Stimulated activated CD8-positive, alpha-beta memory T cell treated with anti-CD3 and anti-CD28 coated beads, Interleukin-15, amount 100 ng/mL, for 24 hours (primary cell): Measurements from ENCODE around the gene C12orf57.

Source experiments
- DNase-seq: peaks from one replicate; pipeline ENCODE4 v3.0.0-alpha.2; 2020; ENCODE audit warnings: low read depth

C12orf57 gene

DNA sequence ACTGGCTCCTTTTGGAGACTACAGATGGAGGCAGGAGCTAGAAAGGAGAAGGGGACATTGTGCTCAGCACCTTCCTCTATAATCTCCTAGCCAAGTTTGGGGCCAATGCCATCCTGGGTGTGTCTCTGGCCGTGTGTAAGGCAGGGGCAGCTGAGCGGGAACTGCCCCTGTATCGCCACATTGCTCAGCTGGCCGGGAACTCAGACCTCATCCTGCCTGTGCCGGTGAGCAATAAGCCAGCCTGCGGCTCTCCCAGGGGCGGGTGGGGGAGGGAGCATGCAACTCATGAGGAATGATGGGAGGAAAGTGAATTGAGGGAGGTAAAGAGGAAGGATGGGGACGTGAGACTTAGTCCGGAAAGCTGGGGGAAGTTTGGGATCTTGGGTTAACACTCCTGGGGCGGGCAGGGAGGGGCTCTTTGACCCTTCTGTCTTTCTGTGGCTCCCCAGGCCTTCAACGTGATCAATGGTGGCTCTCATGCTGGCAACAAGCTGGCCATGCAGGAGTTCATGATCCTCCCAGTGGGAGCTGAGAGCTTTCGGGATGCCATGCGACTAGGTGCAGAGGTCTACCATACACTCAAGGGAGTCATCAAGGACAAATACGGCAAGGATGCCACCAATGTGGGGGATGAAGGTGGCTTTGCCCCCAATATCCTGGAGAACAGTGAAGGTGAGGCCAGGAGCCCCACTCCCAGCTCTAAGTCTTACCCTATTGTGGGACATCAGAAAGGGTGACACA is 26.2 kb upstream of the C12orf57 start:
- DNase-seq, result no peak

DNA sequence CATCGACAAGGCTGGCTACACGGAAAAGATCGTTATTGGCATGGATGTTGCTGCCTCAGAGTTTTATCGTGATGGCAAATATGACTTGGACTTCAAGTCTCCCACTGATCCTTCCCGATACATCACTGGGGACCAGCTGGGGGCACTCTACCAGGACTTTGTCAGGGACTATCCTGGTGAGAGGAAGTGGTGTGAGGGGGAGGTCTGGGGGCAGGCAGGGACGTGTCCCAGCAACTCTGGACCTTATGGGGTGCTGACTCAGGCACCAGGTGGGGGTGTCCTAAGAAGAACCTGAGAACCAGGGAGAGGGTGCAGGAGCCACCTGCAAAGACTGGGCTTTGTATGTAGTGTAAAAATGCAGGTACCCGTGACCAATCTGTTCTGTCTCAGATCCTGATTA is 24.2 kb upstream of the C12orf57 start:
- no peak for DNase-seq

DNA sequence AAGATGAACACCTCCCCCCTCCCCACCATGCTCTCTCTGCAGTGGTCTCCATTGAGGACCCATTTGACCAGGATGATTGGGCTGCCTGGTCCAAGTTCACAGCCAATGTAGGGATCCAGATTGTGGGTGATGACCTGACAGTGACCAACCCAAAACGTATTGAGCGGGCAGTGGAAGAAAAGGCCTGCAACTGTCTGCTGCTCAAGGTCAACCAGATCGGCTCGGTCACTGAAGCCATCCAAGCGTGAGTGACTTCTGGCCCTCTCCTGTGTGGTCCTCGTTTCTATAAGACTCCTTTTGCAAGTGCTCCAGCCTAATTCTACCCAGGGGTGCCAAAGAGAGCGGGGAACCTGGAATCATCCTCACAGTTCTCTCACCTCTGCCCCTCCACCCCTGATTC is 22.3 kb upstream of the C12orf57 start:
- DNase-seq, result no peak

DNA sequence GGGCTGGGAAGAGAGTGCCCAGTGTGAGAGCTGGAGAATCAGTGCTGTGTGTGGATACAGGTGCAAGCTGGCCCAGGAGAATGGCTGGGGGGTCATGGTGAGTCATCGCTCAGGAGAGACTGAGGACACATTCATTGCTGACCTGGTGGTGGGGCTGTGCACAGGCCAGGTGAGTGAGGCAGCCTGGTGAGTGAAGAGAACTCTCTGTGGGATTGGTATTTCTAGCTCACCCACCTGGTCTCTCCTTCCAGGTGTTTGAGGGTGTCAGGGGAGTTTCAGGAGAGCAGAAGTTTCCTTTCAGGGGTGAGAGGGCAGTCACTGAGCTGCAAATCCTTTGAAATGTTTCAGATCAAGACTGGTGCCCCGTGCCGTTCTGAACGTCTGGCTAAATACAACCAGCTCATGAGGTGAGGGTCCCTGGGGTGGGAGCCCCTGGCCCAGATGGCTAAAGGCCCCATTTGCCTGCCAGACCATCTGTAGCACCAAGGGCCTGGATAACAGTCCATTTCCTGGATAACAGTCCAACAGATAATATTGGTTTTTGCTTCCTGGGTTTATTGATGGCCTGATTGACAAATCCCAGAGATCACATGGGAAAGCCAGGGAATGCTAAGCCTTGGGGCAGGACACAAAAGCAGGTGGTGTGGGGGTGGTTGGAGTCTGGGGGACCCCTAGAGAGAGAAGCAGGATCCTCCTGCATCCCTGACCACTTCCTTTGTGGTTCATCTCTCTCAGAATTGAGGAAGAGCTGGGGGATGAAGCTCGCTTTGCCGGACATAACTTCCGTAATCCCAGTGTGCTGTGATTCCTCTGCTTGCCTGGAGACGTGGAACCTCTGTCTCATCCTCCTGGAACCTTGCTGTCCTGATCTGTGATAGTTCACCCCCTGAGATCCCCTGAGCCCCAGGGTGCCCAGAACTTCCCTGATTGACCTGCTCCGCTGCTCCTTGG is 21.6 kb upstream of the C12orf57 start:
- DNase-seq, result no peak

DNA sequence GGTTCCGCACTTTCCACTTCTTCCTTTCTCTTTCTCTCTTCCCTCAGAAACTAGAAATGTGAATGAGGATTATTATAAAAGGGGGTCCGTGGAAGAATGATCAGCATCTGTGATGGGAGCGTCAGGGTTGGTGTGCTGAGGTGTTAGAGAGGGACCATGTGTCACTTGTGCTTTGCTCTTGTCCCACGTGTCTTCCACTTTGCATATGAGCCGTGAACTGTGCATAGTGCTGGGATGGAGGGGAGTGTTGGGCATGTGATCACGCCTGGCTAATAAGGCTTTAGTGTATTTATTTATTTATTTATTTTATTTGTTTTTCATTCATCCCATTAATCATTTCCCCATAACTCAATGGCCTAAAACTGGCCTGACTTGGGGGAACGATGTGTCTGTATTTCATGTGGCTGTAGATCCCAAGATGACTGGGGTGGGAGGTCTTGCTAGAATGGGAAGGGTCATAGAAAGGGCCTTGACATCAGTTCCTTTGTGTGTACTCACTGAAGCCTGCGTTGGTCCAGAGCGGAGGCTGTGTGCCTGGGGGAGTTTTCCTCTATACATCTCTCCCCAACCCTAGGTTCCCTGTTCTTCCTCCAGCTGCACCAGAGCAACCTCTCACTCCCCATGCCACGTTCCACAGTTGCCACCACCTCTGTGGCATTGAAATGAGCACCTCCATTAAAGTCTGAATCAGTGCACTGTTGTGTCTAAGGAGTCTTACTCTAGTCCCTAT is 20.7 kb upstream of the C12orf57 start:
- DNase-seq, result no peak

DNA sequence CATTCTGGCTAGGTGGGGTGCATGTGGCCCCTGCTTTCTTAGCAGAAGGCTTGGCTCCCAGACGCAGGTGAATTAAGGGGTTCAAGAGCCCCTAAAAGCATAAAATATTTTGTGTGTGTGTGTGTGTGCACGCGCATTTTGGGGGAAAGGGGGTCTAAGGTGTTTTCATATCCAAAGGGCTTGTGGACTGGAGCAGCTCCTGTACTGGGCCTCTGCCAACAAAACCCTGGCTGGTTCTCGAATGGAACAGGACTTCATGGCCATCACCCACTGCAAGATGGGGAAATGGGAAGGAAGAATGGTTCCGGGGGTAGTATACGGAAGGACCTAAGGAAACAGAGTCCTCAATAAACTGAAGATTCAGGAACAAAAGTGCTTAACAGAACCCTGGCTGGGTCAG is 20.0 kb upstream of the C12orf57 start:
- DNase-seq, result no peak

DNA sequence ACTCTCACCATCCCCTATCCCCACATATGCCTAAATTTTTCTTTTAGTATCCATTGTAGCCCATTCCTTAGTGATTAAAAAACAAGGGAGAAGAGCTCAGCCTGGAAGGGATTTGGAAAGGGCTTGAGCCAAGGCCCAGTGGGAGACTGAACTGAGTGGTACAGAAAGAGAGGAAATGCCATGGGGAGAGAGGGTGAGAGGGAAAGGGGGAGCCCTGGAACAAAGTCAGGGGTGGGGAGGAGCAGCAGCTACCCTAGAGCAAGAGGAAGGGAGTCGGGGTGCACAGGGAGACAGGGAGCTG is 18.6 kb upstream of the C12orf57 start:
- no peak for DNase-seq

DNA sequence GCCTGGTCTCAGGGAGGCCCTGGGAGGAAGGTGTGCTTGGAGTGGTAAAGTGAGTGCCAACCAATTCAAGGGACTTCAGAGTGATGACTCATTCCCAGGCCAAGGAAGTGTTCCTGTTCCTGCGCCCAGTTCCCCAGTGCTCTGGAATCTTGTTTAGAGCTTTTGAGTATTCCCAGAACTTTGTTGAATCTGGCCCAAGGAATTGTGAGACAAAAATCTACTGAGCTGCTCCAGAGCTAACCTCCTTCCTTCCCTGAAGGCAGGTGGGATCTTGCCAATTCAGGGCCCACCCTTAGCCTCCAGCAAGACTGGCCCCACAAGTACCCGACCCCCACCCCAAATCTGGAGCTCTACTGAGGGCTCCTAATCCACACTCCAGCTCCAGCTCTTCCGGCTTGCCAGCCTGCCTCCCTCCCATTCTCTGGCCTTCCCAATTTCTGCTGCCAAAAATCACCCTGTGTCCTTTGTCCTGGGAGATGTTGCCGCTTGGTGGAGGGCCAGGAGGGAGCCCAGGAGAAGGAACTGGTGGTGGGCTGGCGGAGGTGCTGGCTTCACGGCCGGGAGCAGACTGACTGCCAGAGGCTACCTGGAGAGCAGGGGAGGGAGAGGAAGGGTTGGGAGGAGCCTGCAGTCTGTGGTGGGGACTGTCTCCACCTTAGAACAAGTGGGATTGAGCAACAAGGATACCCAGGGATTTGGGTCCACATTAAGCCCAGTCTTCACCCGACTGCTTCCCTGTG is 18.1 kb upstream of the C12orf57 start:
- DNase-seq, result no peak

DNA sequence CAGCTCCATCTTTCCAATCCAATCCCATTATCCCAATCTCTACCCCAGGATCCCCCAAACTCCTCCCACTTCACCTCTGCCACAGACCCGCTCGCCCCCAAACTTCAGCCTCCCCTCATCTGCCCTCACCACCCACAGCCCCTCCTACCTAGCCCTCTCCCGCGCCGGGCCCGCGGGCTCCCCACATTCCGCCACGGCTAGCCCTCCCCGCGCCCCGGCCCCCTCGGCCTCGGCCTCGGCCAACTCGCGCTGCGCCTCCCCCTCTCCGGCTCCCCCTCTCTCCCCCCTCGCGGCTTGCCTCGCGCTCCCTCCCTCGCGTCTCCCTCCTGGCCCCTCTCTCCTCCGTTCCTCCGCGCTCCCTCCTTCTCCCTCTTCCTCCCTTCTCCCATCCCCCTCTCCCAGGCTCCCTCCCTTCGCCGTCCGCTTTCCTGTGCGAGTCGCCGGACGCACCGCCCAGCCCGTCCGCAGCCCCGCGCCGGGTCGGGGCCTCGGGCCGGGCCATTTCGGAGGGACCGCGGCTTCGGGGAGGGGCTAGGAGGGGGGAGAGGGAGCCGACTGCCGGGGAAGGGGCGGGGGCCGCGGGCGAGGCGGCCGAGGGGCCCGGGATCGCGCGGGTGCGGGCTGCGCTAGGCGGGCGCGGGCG is 16.3 kb upstream of the C12orf57 start, which contains the start of gene ATN1:
Gene ATN1, plus strand, starts transcription at position 581 of the 643 bp plus-strand sequence. CDS start 6,043 bp downstream, outside the sequence.
- no peak for DNase-seq

DNA sequence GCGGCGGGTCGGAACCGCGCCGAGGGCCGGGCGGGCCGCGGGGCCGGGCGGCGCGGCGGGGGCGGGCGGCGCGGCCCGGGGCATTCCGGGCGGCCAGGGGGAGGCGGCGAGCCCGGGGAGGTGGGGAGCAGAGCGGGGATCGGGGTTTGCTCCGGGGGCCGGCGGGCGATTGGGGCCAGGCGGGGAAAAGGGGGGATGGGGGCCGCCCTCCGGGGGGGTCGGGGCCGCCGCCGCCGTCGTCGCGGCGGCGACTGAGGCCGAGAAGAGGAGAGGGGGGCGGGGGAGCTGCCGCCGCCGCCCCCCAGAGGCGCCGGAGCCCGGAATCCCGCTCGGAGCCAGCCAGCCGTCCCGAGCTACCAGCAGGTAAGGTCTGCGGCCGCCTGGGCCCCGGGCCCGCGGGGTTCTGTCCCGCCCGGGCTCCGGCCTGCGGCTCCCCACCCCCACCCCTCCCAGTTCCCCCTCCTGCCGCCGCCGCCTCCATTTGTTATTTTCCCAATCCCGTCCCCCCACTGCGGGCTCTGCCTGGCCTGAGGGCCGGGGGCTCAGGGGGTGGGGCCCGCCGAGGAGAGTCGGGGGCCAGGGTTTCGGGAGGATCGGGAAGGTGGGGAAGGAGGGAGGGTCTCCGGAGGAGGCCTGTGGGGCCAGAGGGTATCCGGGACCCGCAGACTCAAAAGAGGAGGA is 15.7 kb upstream of the C12orf57 start:
- no peak for DNase-seq

DNA sequence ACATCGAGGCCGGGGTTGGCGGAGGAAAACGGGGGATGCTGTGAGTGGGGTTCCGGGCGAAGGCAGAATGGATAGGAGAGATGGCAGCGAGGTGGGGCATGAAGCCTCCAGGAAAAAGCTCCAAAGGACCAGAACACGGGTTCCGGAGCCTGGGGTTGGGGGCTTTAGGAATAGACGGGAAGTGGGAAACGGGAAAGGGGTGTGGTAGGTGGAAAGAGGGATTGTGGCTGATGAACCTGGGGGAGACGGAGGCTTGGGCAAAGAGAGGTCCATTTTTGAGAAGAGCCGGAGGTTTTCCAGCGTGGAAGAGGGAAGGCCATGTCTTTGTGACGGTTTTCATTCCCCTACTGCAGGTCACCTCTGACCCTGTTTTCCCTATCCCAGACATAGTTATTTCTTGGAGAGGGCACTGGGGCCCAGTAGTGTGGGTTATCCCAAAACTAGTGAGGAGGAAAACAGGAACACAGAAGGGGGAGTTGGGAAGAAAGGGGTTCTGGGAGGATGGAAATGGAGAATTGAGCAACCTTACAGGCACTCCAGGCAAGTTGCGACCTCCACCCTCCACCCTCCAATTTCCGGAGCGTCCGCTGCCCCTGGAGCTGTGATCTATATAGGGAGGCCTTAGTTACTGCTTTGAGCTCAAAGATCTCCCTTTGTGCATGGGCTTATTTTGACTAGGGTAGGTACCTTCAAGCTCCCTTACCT is 15.0 kb upstream of the C12orf57 start:
- DNase-seq, result no peak

DNA sequence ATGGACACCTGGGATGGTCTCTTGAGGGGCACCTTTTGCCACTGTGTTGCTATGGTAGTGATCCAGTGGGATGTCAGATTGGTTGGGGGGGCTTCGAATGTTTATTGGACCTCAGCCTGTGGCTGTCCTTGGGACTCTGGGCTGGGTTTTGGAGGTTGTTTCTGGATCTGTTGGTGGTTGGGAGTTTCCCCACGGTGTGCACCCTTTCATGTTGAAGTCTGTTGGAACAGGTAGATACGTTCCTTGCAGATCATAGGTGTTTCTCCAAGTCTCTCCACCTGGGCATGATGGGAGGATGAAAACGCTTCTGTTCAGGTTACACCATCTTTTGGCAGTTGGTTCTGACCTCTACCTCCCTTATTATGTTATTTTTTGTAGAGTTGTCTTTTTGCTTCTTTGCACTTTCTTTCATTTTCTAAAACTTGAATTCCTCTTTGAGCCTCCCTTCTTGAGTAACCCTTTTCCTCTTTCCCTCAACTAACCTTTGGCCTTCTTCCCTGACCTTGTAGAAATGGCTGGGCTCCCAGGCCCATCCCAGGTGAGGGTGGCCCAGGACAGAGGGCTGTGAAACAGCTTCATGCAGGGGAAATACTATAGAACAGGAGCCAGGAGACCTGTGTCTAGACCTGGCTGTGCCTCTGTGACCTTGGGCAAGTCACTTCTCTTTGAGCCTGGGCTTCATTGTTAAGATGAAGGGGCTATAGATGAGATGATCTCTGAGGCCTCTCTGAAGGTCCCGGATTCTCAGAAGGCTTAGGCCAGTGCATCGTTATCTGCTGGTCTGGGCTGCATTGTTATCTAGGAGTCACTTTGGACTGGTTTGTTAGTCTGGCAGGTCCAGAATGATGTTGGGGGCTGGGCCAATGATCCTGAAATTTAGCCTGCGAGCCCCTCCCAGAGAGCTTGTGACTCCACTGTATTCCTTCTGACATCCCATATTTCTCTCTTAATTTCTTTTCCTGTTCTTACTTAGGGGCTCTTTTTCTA is 14.1 kb upstream of the C12orf57 start:
- no peak for DNase-seq

DNA sequence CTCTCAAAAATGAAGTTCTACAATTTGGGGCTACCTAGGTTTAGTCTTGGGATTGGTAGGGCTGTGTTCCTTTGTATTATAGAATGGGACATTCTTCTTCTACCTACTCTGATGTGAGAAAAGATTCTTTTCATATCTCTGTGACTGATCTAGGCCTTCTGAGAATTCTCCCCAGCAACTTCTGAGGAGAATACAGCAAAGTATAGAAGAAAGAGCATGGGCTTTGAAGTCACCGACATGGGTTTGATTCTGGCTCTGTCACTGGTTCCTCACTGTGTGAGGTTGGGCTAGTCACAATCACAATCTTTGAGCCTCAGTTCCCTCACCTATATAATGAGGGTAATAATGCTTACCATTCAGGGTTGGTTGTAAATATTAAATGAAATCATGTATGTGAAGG is 11.1 kb upstream of the C12orf57 start:
- DNase-seq, result no peak

DNA sequence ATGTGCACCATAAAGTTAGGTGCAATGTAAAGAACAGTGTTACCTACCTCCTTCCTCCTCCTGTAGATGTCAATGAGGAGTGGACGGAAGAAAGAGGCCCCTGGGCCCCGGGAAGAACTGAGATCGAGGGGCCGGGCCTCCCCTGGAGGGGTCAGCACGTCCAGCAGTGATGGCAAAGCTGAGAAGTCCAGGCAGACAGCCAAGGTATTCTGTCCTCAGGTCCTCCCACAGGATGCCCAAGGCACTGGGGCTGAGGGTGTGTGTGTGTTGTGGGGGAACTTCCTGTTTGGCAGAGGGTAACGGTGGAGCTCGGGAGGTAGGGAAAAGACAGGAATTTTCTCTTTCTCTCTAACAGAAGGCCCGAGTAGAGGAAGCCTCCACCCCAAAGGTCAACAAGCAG is 9.7 kb upstream of the C12orf57 start:
- no peak for DNase-seq

DNA sequence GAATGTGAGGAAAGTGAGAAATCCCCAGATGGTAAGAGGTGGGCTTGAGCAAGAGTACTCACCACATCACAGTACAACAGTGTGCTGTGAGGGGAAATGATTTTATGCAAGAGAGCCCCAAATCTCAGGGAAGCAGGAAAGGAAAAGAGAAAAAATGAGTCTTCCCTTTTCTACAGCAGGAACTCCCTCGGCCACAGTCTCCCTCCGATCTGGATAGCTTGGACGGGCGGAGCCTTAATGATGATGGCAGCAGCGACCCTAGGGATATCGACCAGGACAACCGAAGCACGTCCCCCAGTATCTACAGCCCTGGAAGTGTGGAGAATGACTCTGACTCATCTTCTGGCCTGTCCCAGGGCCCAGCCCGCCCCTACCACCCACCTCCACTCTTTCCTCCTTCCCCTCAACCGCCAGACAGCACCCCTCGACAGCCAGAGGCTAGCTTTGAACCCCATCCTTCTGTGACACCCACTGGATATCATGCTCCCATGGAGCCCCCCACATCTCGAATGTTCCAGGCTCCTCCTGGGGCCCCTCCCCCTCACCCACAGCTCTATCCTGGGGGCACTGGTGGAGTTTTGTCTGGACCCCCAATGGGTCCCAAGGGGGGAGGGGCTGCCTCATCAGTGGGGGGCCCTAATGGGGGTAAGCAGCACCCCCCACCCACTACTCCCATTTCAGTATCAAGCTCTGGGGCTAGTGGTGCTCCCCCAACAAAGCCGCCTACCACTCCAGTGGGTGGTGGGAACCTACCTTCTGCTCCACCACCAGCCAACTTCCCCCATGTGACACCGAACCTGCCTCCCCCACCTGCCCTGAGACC is 8.2 kb upstream of the C12orf57 start:
- DNase-seq, result no peak

DNA sequence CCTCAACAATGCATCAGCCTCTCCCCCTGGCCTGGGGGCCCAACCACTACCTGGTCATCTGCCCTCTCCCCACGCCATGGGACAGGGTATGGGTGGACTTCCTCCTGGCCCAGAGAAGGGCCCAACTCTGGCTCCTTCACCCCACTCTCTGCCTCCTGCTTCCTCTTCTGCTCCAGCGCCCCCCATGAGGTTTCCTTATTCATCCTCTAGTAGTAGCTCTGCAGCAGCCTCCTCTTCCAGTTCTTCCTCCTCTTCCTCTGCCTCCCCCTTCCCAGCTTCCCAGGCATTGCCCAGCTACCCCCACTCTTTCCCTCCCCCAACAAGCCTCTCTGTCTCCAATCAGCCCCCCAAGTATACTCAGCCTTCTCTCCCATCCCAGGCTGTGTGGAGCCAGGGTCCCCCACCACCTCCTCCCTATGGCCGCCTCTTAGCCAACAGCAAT is 7.6 kb upstream of the C12orf57 start:
- DNase-seq, result no peak

DNA sequence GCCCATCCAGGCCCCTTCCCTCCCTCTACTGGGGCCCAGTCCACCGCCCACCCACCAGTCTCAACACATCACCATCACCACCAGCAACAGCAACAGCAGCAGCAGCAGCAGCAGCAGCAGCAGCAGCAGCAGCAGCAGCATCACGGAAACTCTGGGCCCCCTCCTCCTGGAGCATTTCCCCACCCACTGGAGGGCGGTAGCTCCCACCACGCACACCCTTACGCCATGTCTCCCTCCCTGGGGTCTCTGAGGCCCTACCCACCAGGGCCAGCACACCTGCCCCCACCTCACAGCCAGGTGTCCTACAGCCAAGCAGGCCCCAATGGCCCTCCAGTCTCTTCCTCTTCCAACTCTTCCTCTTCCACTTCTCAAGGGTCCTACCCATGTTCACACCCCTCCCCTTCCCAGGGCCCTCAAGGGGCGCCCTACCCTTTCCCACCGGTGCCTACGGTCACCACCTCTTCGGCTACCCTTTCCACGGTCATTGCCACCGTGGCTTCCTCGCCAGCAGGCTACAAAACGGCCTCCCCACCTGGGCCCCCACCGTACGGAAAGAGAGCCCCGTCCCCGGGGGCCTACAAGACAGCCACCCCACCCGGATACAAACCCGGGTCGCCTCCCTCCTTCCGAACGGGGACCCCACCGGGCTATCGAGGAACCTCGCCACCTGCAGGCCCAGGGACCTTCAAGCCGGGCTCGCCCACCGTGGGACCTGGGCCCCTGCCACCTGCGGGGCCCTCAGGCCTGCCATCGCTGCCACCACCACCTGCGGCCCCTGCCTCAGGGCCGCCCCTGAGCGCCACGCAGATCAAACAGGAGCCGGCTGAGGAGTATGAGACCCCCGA is 7.0 kb upstream of the C12orf57 start:
- no peak for DNase-seq
